Activated CD8-positive, alpha-beta memory T cell treated with anti-CD3 and anti-CD28 coated beads for 4 hours (primary cell): Measurements from ENCODE around the gene ZACN.

Experiments
- DNase-seq, 2 donors: peaks; one replicate each; pipeline ENCODE4 v3.0.0-alpha.2; 2020; ENCODE audit warnings: low read depth in 2 of 2

The ZACN gene

GRCh38 chr17:76131692-76132573 lies 53.0 kb downstream of the ZACN start:
- no peak for DNase-seq
